Ascending aorta (tissue), 2 donors: Measurements from ENCODE around the gene LAG3. TPM values are rescaled to one million over a fixed set of nuclear protein-coding genes. Genes with fewer than 3 reads are reported as not detected.
"Not testable (repeated sequence)": the region's sequence is repeated elsewhere in the genome, so short reads cannot be mapped to it uniquely, and the experiment has no call there.

Experiments
- DNase-seq, 2 donors: peaks; one replicate each; pipeline ENCODE4 v3.0.0-alpha.2; 2019; ENCODE audit warnings: low spot score in 2 of 2
- H3K27ac ChIP-seq, 2 donors: fragments of 200-600 bp; sonication (generic); one replicate each; pipeline ENCODE4 v1.5.1; 2016 to 2017; ENCODE audit warnings: mild to moderate bottlenecking in 1 of 2
- H3K27me3 ChIP-seq: fragments of 200-600 bp; sonication (generic); one replicate; pipeline ENCODE4 v1.5.1; 2017
- H3K36me3 ChIP-seq, 2 donors: fragments of 200-600 bp; sonication (generic); one replicate each; pipeline ENCODE4 v1.5.1; 2016
- H3K4me1 ChIP-seq, 2 donors: fragments of 200-600 bp; sonication (generic); one replicate each; pipeline ENCODE4 v1.5.1; 2016 to 2017; ENCODE audit warnings: mild to moderate bottlenecking in 1 of 2
- H3K4me3 ChIP-seq, 2 donors: fragments of 200-600 bp; sonication (generic); one replicate each; pipeline ENCODE4 v1.5.1; 2016 to 2017; ENCODE audit warnings: mild to moderate bottlenecking in 1 of 2
- H3K9me3 ChIP-seq, 2 donors: fragments of 200-600 bp; sonication (generic); one replicate each; pipeline ENCODE4 v1.5.1; 2016
- CTCF ChIP-seq, 3 experiments: fragments of 200-600 bp in 2 of 3; fragments of 450-650 bp in 1 of 3; sonication (generic) in 2 of 3; IDR thresholded peaks; one replicate each; pipeline ENCODE4 v1.5.1; 2016 to 2019; ENCODE audit warnings: antibody characterized with exemption in 3 of 3, mild to moderate bottlenecking in 1 of 3, moderate library complexity in 1 of 3
- intact Hi-C: fragments of 100-400 bp; cut with DNase I; formaldehyde crosslinking; loops from one replicate; pipeline ENCODE4 v1.15.1; 2023
- total RNA-seq: library from RNA; depleted of rRNA; stranded (reverse); fragments of >200 nt; gene quantifications from one replicate; pipeline ENCODE4 v1.1.0, GENCODE V29; 2016

The LAG3 gene
- total RNA-seq, 1 donor from 2014 or later = not detected

GRCh38 chr12:6742834-6743233 lies 29.5 kb upstream of the LAG3 start:
- no peaks in the 10 kb centered on the region for H3K27me3 ChIP-seq

DNA sequence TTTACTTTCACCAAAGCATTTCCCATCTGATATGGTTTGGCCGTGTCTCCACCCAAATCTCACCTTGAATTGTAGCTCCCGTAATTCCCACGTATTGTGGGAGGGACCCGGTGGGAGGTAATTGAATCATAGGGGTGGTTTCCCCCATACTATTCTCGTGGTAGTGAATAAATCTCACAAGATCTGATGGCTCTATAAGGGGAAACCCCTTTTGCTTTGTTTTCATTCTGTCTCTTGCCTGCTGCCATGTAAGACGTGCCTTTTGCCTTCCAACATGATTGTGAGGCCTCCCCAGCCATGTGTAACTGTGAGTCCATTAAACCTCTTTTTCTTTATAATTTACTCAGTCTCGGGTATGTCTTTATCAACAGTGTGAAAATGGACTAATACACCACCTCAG lies 29.0 kb upstream of the LAG3 start:
- H3K9me3 ChIP-seq, H3K27me3 ChIP-seq, H3K4me1 ChIP-seq, intact Hi-C loops, H3K4me3 ChIP-seq, DNase-seq, H3K27ac ChIP-seq: not testable (repeated sequence)
- peaks cover 14 to 18% of the 10 kb centered on the region in 2 donors for H3K36me3 ChIP-seq

More at GRCh38 chr12:6742834-6743233, 29.5 kb upstream of the LAG3 start:
- H3K9me3 ChIP-seq = no peaks in the 10 kb centered on the region
- intact Hi-C loops = no loop called here
- no peak overlapping the region for H3K4me3 ChIP-seq
- H3K4me1 ChIP-seq = no peaks in the 10 kb centered on the region
- peaks cover 9 to 13% of the 10 kb centered on the region in 2 donors for H3K36me3 ChIP-seq
- TF ChIP-seq CTCF (IDR thresholded peaks at IDR 0.05) = no peak
- DNase-seq = no peak
- no peak overlapping the region for H3K27ac ChIP-seq

GRCh38 chr12:6745741-6746525 lies 26.4 kb upstream of the LAG3 start:
- H3K4me3 ChIP-seq = no peak overlapping the region
- peak overlapping the region in 1 of 2 donors; percentile 45 for H3K27ac ChIP-seq
- peaks cover 40 to 44% of the 10 kb centered on the region in 2 donors for H3K36me3 ChIP-seq
- no peak for TF ChIP-seq CTCF (IDR thresholded peaks at IDR 0.05)
- intact Hi-C loops = no loop called here
- no peaks in the 10 kb centered on the region for H3K27me3 ChIP-seq
- no peaks in the 10 kb centered on the region for H3K9me3 ChIP-seq
- DNase-seq = no peak
- no peaks in the 10 kb centered on the region for H3K4me1 ChIP-seq

DNA sequence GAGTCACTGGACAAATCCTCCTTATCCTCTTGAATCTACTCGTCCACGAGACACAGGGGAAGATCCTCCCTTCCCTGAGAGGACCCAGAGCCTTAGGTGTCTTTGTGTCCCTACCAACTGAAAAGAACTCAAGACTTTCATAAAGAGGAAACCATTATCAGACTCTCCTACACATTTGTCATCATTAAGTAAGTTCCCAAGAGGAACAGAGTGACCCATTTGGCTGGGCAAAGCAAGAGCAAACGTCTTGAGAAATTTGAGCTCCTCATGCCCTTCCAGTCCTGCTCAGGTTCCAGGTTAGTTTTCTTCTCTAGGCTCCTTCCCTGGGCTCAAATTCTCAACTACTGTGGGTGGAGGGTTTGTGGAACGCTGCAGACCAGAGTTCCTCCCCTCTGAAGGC lies 25.1 kb upstream of the LAG3 start:
- TF ChIP-seq CTCF (IDR thresholded peaks at IDR 0.05) = no peak
- Histone ChIP-seq H3K4me1 (peaks cover 6 to 8% of the 10 kb centered on the region in 2 donors), H3K4me3 (no peak overlapping the region), H3K36me3 (peaks cover 45 to 47% of the 10 kb centered on the region in 2 donors), H3K27me3 (no peaks in the 10 kb centered on the region), H3K9me3 (no peaks in the 10 kb centered on the region), H3K27ac (no peak overlapping the region)
- no peak for DNase-seq
- intact Hi-C loops = no loop called here

GRCh38 chr12:6748761-6749160 lies 23.6 kb upstream of the LAG3 start:
- Histone ChIP-seq H3K27me3 (no peaks in the 10 kb centered on the region), H3K4me3 (no peak overlapping the region), H3K27ac (no peak overlapping the region), H3K9me3 (no peaks in the 10 kb centered on the region), H3K36me3 (peaks cover 45 to 47% of the 10 kb centered on the region in 2 donors), H3K4me1 (peaks cover 7 to 9% of the 10 kb centered on the region in 2 donors)
- no peak for DNase-seq
- TF ChIP-seq CTCF (IDR thresholded peaks at IDR 0.05) = no peak
- intact Hi-C loops = no loop called here

DNA sequence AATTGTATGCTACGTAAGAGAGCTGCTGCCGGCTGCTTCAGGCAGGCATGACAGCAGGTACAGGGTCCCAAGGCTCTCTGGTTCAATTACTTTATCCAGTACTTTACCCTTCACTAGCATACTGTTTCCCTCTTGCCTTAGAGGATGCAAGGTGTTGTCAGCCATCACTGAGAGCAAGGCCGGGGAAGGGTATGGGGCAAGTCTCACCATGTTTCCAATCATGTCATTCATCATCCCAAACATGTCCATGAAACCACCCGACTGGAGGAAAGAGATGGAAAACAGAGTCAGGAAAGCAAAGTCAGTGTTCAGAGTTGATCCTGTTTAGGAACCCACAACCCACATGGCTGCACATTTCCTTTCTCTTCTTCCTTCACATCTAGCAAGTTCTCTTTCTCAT lies 21.8 kb upstream of the LAG3 start:
- Histone ChIP-seq H3K4me3 (no peak overlapping the region), H3K27ac (no peak overlapping the region), H3K9me3 (no peaks in the 10 kb centered on the region), H3K36me3 (peaks cover 45 to 47% of the 10 kb centered on the region in 2 donors), H3K27me3 (no peaks in the 10 kb centered on the region), H3K4me1 (peaks cover 7 to 9% of the 10 kb centered on the region in 2 donors)
- intact Hi-C loops = no loop called here
- no peak for DNase-seq
- TF ChIP-seq CTCF (IDR thresholded peaks at IDR 0.05) = no peak
